Fibroblast of pulmonary artery (primary cell): ENCODE measurements around the gene BICC1.
A peak's percentile ranks its signal among the peaks of the same experiment; 100 is the strongest.

ENCODE experiments used
- DNase-seq: peaks from one replicate; pipeline ENCODE4 v3.0.0-alpha.2; 2010; ENCODE audit warnings: low read depth
- H3K4me3 ChIP-seq: replicated peaks from 2 replicates; pipeline ENCODE4 v1.5.1; 2011; ENCODE audit warnings: low read depth, mild to moderate bottlenecking, control low read depth, low read length, moderate library complexity
- CTCF ChIP-seq: IDR thresholded peaks from 2 replicates; pipeline ENCODE4 v1.5.1; 2011; ENCODE audit warnings: mild to moderate bottlenecking, control low read depth, low read length, inconsistent platforms; ENCODE audit errors: missing control alignments

Gene BICC1

GRCh38 chr10:58502956-58503355, 9.7 kb upstream of the BICC1 start:
- DNase-seq: no peak
- no peak for TF ChIP-seq CTCF
- no peak overlapping the region for H3K4me3 ChIP-seq

- TF ChIP-seq CTCF: no peak
- no peak overlapping the region for H3K4me3 ChIP-seq
- DNase-seq: peak; percentile 63
These were observed 4.4 kb upstream of the BICC1 start for GRCh38 chr10:58508316-58508715.

GRCh38 chr10:58511765-58512490, 744 bp upstream of the BICC1 start:
- TF ChIP-seq CTCF: no peak
- DNase-seq: peak; percentile 36
- H3K4me3 ChIP-seq: peak overlapping the region; percentile 52

GRCh38 chr10:58513188-58514110, 777 bp downstream of the BICC1 start:
- TF ChIP-seq CTCF: no peak
- H3K4me3 ChIP-seq: peak overlapping the region; percentile 76
- DNase-seq: peak; percentile 89

GRCh38 chr10:58514111-58514770, 1.6 kb downstream of the BICC1 start:
- no peak for TF ChIP-seq CTCF
- peak overlapping the region; percentile 76 for H3K4me3 ChIP-seq
- no peak for DNase-seq

- peak; percentile 32 for DNase-seq
- H3K4me3 ChIP-seq: peak overlapping the region; percentile 76
- no peak for TF ChIP-seq CTCF
These were observed 2.7 kb downstream of the BICC1 start for GRCh38 chr10:58515291-58515941.
